Jurkat, Clone E6-1 (cell line): ENCODE measurements around the gene HPS5.
"Not testable (repeated sequence)": the region's sequence is repeated elsewhere in the genome, so short reads cannot be mapped to it uniquely, and the experiment has no call there.

Source experiments
- DNase-seq: peaks from one replicate; pipeline ENCODE4 v3.0.0-alpha.2; 2011; ENCODE audit warnings: low read depth, low spot score
- H3K4me3 ChIP-seq: 2 replicates; pipeline ENCODE4 v1.5.1; 2011; ENCODE audit warnings: mild to moderate bottlenecking, low read length, control low read depth, moderate library complexity

HPS5 gene

GRCh38 chr11:18247191-18247581 is 74.8 kb downstream of the HPS5 start:
- DNase-seq, H3K4me3 ChIP-seq: not testable (repeated sequence)

- not testable (repeated sequence) for H3K4me3 ChIP-seq, DNase-seq
Observed at GRCh38 chr11:18246379-18247190, 75.4 kb downstream of the HPS5 start.

- no peak overlapping the region for H3K4me3 ChIP-seq
- DNase-seq: no peak
Observed at GRCh38 chr11:18245396-18245795, 76.5 kb downstream of the HPS5 start.

- DNase-seq: peak; percentile 71
- no peak overlapping the region for H3K4me3 ChIP-seq
Observed at GRCh38 chr11:18243783-18244362, 78.1 kb downstream of the HPS5 start.

- H3K4me3 ChIP-seq: no peak overlapping the region
- DNase-seq: no peak
Observed at GRCh38 chr11:18239655-18240054, 82.3 kb downstream of the HPS5 start.

GRCh38 chr11:18236664-18237356 is 85.1 kb downstream of the HPS5 start, which contains the start of gene SAA4:
Gene SAA4, minus strand, starts transcription at chr11:18236802. Its CDS starts 876 bp downstream, at chr11:18235926.
- H3K4me3 ChIP-seq: no peak within 1 kb of the TSS
- DNase-seq: no peak

- H3K4me3 ChIP-seq: no peak overlapping the region
- DNase-seq: no peak
Observed at GRCh38 chr11:18235394-18236334, 86.3 kb downstream of the HPS5 start.

GRCh38 chr11:18233912-18234311 is 88.0 kb downstream of the HPS5 start:
- DNase-seq: no peak
- H3K4me3 ChIP-seq: no peak overlapping the region

GRCh38 chr11:18230859-18231258 is 91.1 kb downstream of the HPS5 start:
- H3K4me3 ChIP-seq: no peak overlapping the region
- no peak for DNase-seq

GRCh38 chr11:18229501-18229900 is 92.4 kb downstream of the HPS5 start:
- H3K4me3 ChIP-seq: no peak overlapping the region
- no peak for DNase-seq
